Spleen (tissue), 11 donors: ENCODE results near the gene PPIL4. TPM values are rescaled to one million over a fixed set of nuclear protein-coding genes. Genes with fewer than 3 reads are reported as not detected.

Experiments
- DNase-seq: peaks from one replicate; pipeline ENCODE4 v3.0.0-alpha.2; 2020
- H3K27ac ChIP-seq, 8 donors: fragments of 200-600 bp; sonication (generic) in 7 of 8; 1 replicate in 4 of 8; 2 replicates in 4 of 8; pipeline versions ENCODE4 v1.5.0 to v1.8.0; 2016 to 2021; ENCODE audit warnings: inconsistent platforms in 4 of 8, mild to moderate bottlenecking in 4 of 8, moderate library complexity in 1 of 8
- H3K27me3 ChIP-seq, 7 donors: fragments of 200-600 bp; sonication (generic) in 6 of 7; replicated peaks in 1 of 7; 1 replicate in 4 of 7; 2 replicates in 3 of 7; pipeline versions ENCODE4 v1.5.0 to v1.8.0; 2016 to 2021; ENCODE audit warnings: inconsistent platforms in 3 of 7, mild to moderate bottlenecking in 1 of 7
- H3K36me3 ChIP-seq, 6 donors: fragments of 200-600 bp; sonication (generic) in 5 of 6; 1 replicate in 4 of 6; 2 replicates in 2 of 6; pipeline versions ENCODE4 v1.5.0 to v1.8.0; 2016 to 2021; ENCODE audit warnings: inconsistent platforms in 2 of 6
- H3K4me1 ChIP-seq, 6 donors: fragments of 200-600 bp; sonication (generic) in 5 of 6; 1 replicate in 3 of 6; 2 replicates in 3 of 6; pipeline versions ENCODE4 v1.5.0 to v1.8.0; 2016 to 2021; ENCODE audit warnings: inconsistent platforms in 3 of 6
- H3K4me3 ChIP-seq, 8 donors: fragments of 200-600 bp; sonication (generic) in 7 of 8; 1 replicate in 4 of 8; 2 replicates in 4 of 8; pipeline versions ENCODE4 v1.5.0 to v1.8.0; 2016 to 2021; ENCODE audit warnings: inconsistent platforms in 4 of 8, mild to moderate bottlenecking in 4 of 8, moderate library complexity in 2 of 8
- H3K9me3 ChIP-seq, 8 donors: fragments of 200-600 bp; sonication (generic) in 7 of 8; 1 replicate in 4 of 8; 2 replicates in 4 of 8; pipeline versions ENCODE4 v1.5.0 to v1.8.0; 2016 to 2021; ENCODE audit warnings: inconsistent platforms in 4 of 8
- CTCF ChIP-seq, 11 experiments: fragments of 200-600 bp in 7 of 11; fragments of 450-650 bp in 4 of 11; sonication (generic) in 4 of 11; IDR thresholded peaks in 8 of 11; conservative IDR thresholded peaks in 3 of 11; 1 replicate in 7 of 11; 2 replicates in 4 of 11; pipeline versions ENCODE4 v1.4.0 to v1.8.0; 2016 to 2021; ENCODE audit warnings: antibody characterized with exemption in 11 of 11, inconsistent platforms in 4 of 11, mild to moderate bottlenecking in 1 of 11
- POLR2A ChIP-seq, 3 donors: fragments of 450-650 bp; IDR thresholded peaks; one replicate each; pipeline ENCODE4 v1.5.1; 2017; ENCODE audit warnings: antibody characterized with exemption in 3 of 3, mild to moderate bottlenecking in 1 of 3
- POLR2AphosphoS5 ChIP-seq, 3 donors: sonication (generic); formaldehyde crosslinking; IDR thresholded peaks; one replicate each; pipeline ENCODE4 v1.5.1; 2017; ENCODE audit warnings: antibody characterized with exemption in 3 of 3
- WGBS, 5 donors: extraction: QIAGEN DNeasy Blood & Tissue Kit in 3 of 5; methylation state at CpG; one replicate each; pipeline versions ENCODE4 v1.1.5 to v1.1.7; 2013 to 2018; 5-methylcytosine and 5-hydroxymethylcytosine counted together
- intact Hi-C: fragments of 100-400 bp; cut with DNase I; formaldehyde crosslinking; loops from one replicate; pipeline ENCODE4 v1.15.0; 2023; ENCODE audit warnings: low total_unique reads
- polyA plus RNA-seq, 3 donors: library from polyadenylated mRNA; stranded (reverse); fragments of 200-250 nt; gene quantifications; one replicate each; pipeline ENCODE4 v1.2.1, GENCODE V29; 2013
- total RNA-seq, 7 donors: library from RNA; depleted of rRNA in 3 of 7; stranded (reverse); fragments of >200 nt in 3 of 7; fragmentation: NEBNext Ultra II Directional in 4 of 7; extraction: Animal tissue kit (Norgen Biotek cat#: 25700) in 4 of 7; gene quantifications; one replicate each; pipeline versions ENCODE4 v1.1.0 to v1.2.1, GENCODE V29; 2016 to 2021
- donor health status: healthy with polysubstance abuse.
- donor health status: DM: no; HTN: no; CAD: no; lungs with moderate emphysema.
- donor health status: DM: no; HTN: no; CAD: no.
- donor health status: Bipolar disorder and iron deficiency.
- donor health status: healthy.
- donor health status: DM: no; HTN: no; CAD: no.
- donor health status: DM: yes; HTN: yes; CAD: no.

The PPIL4 gene
- total and polyA plus RNA-seq, 10 donors, result 14.7 to 36.8 (median 26.4) TPM

GRCh38 chr6:149470948-149471347 is 74.9 kb downstream of the PPIL4 start:
- intact Hi-C loops, result no loop called here
- H3K27ac ChIP-seq, result peak overlapping the region in 5 of 8 donors; percentile 3 to 90 (median 79)
- peak; percentile 46 for DNase-seq
- 83 to 95% (median 93%) methylated on average over 2 of the region's 2 CpGs for WGBS, 5 donors
- peaks cover 0 to 12% (median 0%) of the 10 kb centered on the region in 7 donors for H3K27me3 ChIP-seq
- H3K36me3 ChIP-seq, result peaks cover 0 to 35% (median 5%) of the 10 kb centered on the region in 6 donors
- H3K9me3 ChIP-seq, result no peaks in the 10 kb centered on the region
- TF ChIP-seq CTCF (IDR thresholded peaks at IDR 0.05 in 8 of 11, conservative IDR thresholded peaks at IDR 0.05 in 3 of 11) (no peak), POLR2A (IDR thresholded peaks at IDR 0.05) (no peak), POLR2AphosphoS5 (IDR thresholded peaks at IDR 0.05) (no peak)
- H3K4me1 ChIP-seq, result peaks cover 40 to 100% (median 86%) of the 10 kb centered on the region in 6 donors
- no peak overlapping the region for H3K4me3 ChIP-seq

- H3K27me3 ChIP-seq, result no peaks in the 10 kb centered on the region
- 69 to 81% (median 79%) methylated on average over 2 of the region's 2 CpGs for WGBS, 5 donors
- peak overlapping the region in 6 of 8 donors; percentile 53 to 90 (median 77) for H3K27ac ChIP-seq
- H3K4me1 ChIP-seq, result peaks cover 32 to 95% (median 78%) of the 10 kb centered on the region in 6 donors
- intact Hi-C loops, result no loop called here
- peak overlapping the region in 3 of 8 donors; percentile 7 to 55 (median 23) for H3K4me3 ChIP-seq
- DNase-seq, result peak; percentile 82
- H3K36me3 ChIP-seq, result peaks cover 0 to 30% (median 3%) of the 10 kb centered on the region in 6 donors
- no peaks in the 10 kb centered on the region for H3K9me3 ChIP-seq
- TF ChIP-seq POLR2A (IDR thresholded peaks at IDR 0.05) (no peak), POLR2AphosphoS5 (IDR thresholded peaks at IDR 0.05) (peak in 2 of 3 donors; percentile 20 to 48), CTCF (IDR thresholded peaks at IDR 0.05 in 8 of 11, conservative IDR thresholded peaks at IDR 0.05 in 3 of 11) (no peak)
Observed at GRCh38 chr6:149468179-149468578, 77.7 kb downstream of the PPIL4 start.

- TF ChIP-seq POLR2AphosphoS5 (IDR thresholded peaks at IDR 0.05) (no peak), POLR2A (IDR thresholded peaks at IDR 0.05) (no peak), CTCF (IDR thresholded peaks at IDR 0.05 in 8 of 11, conservative IDR thresholded peaks at IDR 0.05 in 3 of 11) (no peak)
- H3K27ac ChIP-seq, result peak overlapping the region in 7 of 8 donors; percentile 49 to 90 (median 75)
- intact Hi-C loops, result no loop called here
- H3K27me3 ChIP-seq, result no peaks in the 10 kb centered on the region
- WGBS, 5 donors, result 61 to 76% (median 72%) methylated on average over 4 of the region's 4 CpGs
- H3K4me3 ChIP-seq, result no peak overlapping the region
- peak; percentile 41 for DNase-seq
- peaks cover 0 to 37% (median 3%) of the 10 kb centered on the region in 6 donors for H3K36me3 ChIP-seq
- no peaks in the 10 kb centered on the region for H3K9me3 ChIP-seq
- H3K4me1 ChIP-seq, result peaks cover 23 to 86% (median 69%) of the 10 kb centered on the region in 6 donors
Observed at GRCh38 chr6:149467265-149467664, 78.6 kb downstream of the PPIL4 start.

GRCh38 chr6:149464411-149464810 is 81.4 kb downstream of the PPIL4 start:
- intact Hi-C loops, result no loop called here
- DNase-seq, result peak; percentile 39
- 52 to 63% (median 61%) methylated on average over 8 of the region's 8 CpGs for WGBS, 5 donors
- Histone ChIP-seq H3K27ac (peak overlapping the region in 4 of 8 donors; percentile 35 to 90 (median 82)), H3K9me3 (no peaks in the 10 kb centered on the region), H3K4me1 (peaks cover 21 to 58% (median 50%) of the 10 kb centered on the region in 6 donors), H3K36me3 (peaks cover 0 to 47% (median 14%) of the 10 kb centered on the region in 6 donors), H3K27me3 (no peaks in the 10 kb centered on the region), H3K4me3 (no peak overlapping the region)
- TF ChIP-seq POLR2AphosphoS5 (IDR thresholded peaks at IDR 0.05), result no peak
- TF ChIP-seq POLR2A (IDR thresholded peaks at IDR 0.05), result no peak
- no peak for TF ChIP-seq CTCF (IDR thresholded peaks at IDR 0.05 in 8 of 11, conservative IDR thresholded peaks at IDR 0.05 in 3 of 11)
